K562 (cell line): ENCODE measurements around the gene PPAN. TPM values are rescaled to one million over a fixed set of nuclear protein-coding genes. Genes with fewer than 3 reads are reported as not detected.
A peak's percentile ranks its signal among the peaks of the same experiment; 100 is the strongest.

Experiments used
- CREBBP ChIP-seq: IDR thresholded peaks from one replicate; pipeline ENCODE4 v1.6.1; 2012; ENCODE audit warnings: low read depth, mild to moderate bottlenecking, control low read depth, inconsistent platforms, low read length
- ETS2 ChIP-seq: IDR thresholded peaks from 2 replicates; pipeline ENCODE4 v1.6.1; 2016; ENCODE audit warnings: borderline replicate concordance, missing genetic modification characterization, mild to moderate bottlenecking, moderate library complexity, missing compliant biosample characterization; ENCODE audit not compliant: poor library complexity, severe bottlenecking
- FOXM1 ChIP-seq, 2 experiments: fragments of 450-650 bp in 1 of 2; sonication (generic) in 1 of 2; formaldehyde crosslinking in 1 of 2; IDR thresholded peaks; 2 replicates each; pipeline versions ENCODE4 v1.6.1 to v1.9.0; 2017 to 2022; ENCODE audit warnings: low read depth in 2 of 2, mild to moderate bottlenecking in 2 of 2, missing genetic modification reagents in 1 of 2, moderate library complexity in 1 of 2
- IRF2 ChIP-seq: sonication (generic); formaldehyde crosslinking; IDR thresholded peaks from 2 replicates; pipeline ENCODE4 v1.8.1; 2022; ENCODE audit warnings: mild to moderate bottlenecking, missing genetic modification reagents
- NUFIP1 ChIP-seq: fragments of 450-650 bp; IDR thresholded peaks from 2 replicates; pipeline ENCODE4 v1.6.1; 2018; ENCODE audit not compliant: partially characterized antibody
- POLR2A ChIP-seq: fragments of 450-650 bp; conservative IDR thresholded peaks from 2 replicates; pipeline ENCODE4 v1.6.1; 2016
- polyA plus RNA-seq, 8 experiments: library from polyadenylated mRNA; depleted of rRNA in 4 of 8; stranded (reverse) in 5 of 8; unstranded in 3 of 8; fragments of >200 nt; fragmentation: Nextera tagmentation in 2 of 8; fragmentation: Illumina TruSeq in 1 of 8; extraction: Ambion mirVana in 2 of 8; extraction: Trizol in 1 of 8; gene quantifications; 2 replicates each; pipeline versions ENCODE4 v1.2.1 to v1.2.3, GENCODE V29; 2011 to 2014; ENCODE audit warnings: inconsistent platforms in 1 of 8, missing spikeins in 1 of 8
- total RNA-seq, 7 experiments: library from RNA; depleted of rRNA in 6 of 7; stranded (reverse); fragments of >200 nt in 6 of 7; fragmentation: Illumina TruSeq in 2 of 7; extraction: Trizol in 2 of 7; gene quantifications; 2 replicates each; pipeline versions ENCODE4 v1.2.1 to v1.2.3, GENCODE V29; 2011 to 2021; ENCODE audit warnings: low replicate concordance in 1 of 7
- TF ChIP-seq, protein P1 (sequence below): fragments of 450-650 bp; formaldehyde crosslinking; IDR thresholded peaks from 2 replicates; pipeline ENCODE4 v1.4.0; 2020; ENCODE audit warnings: mild to moderate bottlenecking, mixed read lengths
- TF ChIP-seq, protein P2 (sequence below): sonication (generic); formaldehyde crosslinking; IDR thresholded peaks from 2 replicates; pipeline ENCODE4 v1.8.1; 2023; ENCODE audit warnings: mild to moderate bottlenecking, missing genetic modification reagents
- TF ChIP-seq, protein P3 (sequence below): sonication (generic); formaldehyde crosslinking; IDR thresholded peaks from 2 replicates; pipeline ENCODE4 v1.9.0; 2022; ENCODE audit warnings: mild to moderate bottlenecking, missing genetic modification reagents
- TF ChIP-seq, protein P4 (sequence below): fragments of 250-450 bp; sonication (Bioruptor Pico); IDR thresholded peaks from 2 replicates; pipeline ENCODE4 v1.4.0; 2020
- TF ChIP-seq, protein P5 (sequence below): fragments of 450-650 bp; IDR thresholded peaks from 2 replicates; pipeline ENCODE4 v1.6.1; 2016
- TF ChIP-seq, protein P6 (sequence below): fragments of 250-450 bp; sonication (Bioruptor Pico); IDR thresholded peaks from 2 replicates; pipeline ENCODE4 v1.9.0; 2021; ENCODE audit warnings: mild to moderate bottlenecking, inconsistent platforms

PPAN gene
- total and polyA plus RNA-seq, 9 of the 15 experiments (the other 6 are each of a cell fraction or from before 2014, with no cell fraction given) = 2.2 to 129 (median 59.1) TPM

DNA sequence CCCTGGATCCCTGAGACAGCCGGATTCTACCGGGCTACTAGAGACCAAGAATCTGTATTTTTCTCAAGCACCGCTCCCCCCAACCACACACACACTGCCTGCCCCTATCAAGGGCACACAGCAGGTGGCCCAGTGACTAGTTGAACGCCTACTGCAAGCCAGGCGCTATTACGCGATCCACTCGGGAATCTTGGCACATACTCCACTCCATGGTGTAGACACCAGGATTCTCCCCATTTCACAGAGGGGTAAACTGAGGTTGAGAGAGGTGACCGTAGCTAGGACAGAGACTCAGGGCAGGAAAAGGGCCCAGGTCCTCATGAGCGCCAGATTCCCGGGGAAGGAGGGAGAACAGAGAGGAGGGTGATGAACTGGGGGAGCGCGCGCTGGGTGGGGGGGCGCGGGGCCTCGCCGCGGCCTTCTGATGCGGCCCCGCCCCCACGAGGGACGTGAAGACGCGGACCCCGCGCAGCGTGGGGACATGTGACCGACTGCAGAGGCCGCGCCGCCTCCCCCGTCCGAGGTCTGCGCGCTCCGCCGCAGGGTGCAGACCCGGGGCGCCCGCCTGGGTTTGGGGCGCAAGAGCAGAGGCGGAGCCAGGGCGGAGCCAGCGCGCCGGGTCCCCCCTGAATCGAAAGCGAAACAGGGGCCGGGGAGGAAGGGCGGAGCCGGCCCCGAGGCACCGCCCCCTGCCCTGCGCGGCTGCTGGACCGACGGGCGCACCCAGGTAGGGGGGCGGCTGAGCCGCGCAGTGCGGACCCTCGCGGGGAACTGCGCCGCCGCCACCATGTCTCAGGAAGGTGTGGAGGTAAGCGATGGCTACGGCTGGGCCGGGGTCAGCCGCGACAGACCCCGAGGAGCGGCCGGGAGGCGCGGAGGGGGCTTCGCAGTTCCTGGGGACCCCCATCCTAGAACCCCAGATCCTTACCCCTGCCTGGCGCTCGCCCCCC, 20.2 kb upstream of the PPAN start, which contains the start of gene SHFL (continued):
- TF ChIP-seq, protein P1, sequence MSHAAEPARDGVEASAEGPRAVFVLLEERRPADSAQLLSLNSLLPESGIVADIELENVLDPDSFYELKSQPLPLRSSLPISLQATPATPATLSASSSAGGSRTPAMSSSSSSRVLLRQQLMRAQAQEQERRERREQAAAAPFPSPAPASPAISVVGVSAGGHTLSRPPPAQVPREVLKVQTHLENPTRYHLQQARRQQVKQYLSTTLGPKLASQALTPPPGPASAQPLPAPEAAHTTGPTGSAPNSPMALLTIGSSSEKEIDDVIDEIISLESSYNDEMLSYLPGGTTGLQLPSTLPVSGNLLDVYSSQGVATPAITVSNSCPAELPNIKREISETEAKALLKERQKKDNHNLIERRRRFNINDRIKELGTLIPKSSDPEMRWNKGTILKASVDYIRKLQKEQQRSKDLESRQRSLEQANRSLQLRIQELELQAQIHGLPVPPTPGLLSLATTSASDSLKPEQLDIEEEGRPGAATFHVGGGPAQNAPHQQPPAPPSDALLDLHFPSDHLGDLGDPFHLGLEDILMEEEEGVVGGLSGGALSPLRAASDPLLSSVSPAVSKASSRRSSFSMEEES (CRISPR knock-in tag) = peak; percentile 20; the same call in 1 of the 2 replicates
- TF ChIP-seq, protein P2, sequence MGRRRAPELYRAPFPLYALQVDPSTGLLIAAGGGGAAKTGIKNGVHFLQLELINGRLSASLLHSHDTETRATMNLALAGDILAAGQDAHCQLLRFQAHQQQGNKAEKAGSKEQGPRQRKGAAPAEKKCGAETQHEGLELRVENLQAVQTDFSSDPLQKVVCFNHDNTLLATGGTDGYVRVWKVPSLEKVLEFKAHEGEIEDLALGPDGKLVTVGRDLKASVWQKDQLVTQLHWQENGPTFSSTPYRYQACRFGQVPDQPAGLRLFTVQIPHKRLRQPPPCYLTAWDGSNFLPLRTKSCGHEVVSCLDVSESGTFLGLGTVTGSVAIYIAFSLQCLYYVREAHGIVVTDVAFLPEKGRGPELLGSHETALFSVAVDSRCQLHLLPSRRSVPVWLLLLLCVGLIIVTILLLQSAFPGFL (CRISPR knock-in tag) = no peak
- peak; percentile 100 for TF ChIP-seq IRF2 (CRISPR knock-in tag)
- no peak for TF ChIP-seq CREBBP
- TF ChIP-seq, protein P3, sequence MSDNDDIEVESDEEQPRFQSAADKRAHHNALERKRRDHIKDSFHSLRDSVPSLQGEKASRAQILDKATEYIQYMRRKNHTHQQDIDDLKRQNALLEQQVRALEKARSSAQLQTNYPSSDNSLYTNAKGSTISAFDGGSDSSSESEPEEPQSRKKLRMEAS (CRISPR knock-in tag) = no peak; the same call in none of the 2 replicates
- TF ChIP-seq FOXM1 (IDR thresholded peaks at IDR 0.05; ENCODE audit: low read depth) = 0 out of 2 replicates have a peak, but pooled peaks have one; percentile 35
- TF ChIP-seq FOXM1 (CRISPR knock-in tag; IDR thresholded peaks at IDR 0.05; ENCODE audit: low read depth) = no peak
- TF ChIP-seq, protein P4, sequence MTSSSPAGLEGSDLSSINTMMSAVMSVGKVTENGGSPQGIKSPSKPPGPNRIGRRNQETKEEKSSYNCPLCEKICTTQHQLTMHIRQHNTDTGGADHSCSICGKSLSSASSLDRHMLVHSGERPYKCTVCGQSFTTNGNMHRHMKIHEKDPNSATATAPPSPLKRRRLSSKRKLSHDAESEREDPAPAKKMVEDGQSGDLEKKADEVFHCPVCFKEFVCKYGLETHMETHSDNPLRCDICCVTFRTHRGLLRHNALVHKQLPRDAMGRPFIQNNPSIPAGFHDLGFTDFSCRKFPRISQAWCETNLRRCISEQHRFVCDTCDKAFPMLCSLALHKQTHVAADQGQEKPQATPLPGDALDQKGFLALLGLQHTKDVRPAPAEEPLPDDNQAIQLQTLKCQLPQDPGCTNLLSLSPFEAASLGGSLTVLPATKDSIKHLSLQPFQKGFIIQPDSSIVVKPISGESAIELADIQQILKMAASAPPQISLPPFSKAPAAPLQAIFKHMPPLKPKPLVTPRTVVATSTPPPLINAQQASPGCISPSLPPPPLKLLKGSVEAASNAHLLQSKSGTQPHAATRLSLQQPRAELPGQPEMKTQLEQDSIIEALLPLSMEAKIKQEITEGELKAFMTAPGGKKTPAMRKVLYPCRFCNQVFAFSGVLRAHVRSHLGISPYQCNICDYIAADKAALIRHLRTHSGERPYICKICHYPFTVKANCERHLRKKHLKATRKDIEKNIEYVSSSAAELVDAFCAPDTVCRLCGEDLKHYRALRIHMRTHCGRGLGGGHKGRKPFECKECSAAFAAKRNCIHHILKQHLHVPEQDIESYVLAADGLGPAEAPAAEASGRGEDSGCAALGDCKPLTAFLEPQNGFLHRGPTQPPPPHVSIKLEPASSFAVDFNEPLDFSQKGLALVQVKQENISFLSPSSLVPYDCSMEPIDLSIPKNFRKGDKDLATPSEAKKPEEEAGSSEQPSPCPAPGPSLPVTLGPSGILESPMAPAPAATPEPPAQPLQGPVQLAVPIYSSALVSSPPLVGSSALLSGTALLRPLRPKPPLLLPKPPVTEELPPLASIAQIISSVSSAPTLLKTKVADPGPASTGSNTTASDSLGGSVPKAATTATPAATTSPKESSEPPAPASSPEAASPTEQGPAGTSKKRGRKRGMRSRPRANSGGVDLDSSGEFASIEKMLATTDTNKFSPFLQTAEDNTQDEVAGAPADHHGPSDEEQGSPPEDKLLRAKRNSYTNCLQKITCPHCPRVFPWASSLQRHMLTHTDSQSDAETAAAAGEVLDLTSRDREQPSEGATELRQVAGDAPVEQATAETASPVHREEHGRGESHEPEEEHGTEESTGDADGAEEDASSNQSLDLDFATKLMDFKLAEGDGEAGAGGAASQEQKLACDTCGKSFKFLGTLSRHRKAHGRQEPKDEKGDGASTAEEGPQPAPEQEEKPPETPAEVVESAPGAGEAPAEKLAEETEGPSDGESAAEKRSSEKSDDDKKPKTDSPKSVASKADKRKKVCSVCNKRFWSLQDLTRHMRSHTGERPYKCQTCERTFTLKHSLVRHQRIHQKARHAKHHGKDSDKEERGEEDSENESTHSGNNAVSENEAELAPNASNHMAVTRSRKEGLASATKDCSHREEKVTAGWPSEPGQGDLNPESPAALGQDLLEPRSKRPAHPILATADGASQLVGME (CRISPR knock-in tag) = 0 out of 2 replicates have a peak, but pooled peaks have one; percentile 1
- TF ChIP-seq POLR2A = peak; percentile 38; the same call in 1 of the 2 replicates
- TF ChIP-seq, protein P5, sequence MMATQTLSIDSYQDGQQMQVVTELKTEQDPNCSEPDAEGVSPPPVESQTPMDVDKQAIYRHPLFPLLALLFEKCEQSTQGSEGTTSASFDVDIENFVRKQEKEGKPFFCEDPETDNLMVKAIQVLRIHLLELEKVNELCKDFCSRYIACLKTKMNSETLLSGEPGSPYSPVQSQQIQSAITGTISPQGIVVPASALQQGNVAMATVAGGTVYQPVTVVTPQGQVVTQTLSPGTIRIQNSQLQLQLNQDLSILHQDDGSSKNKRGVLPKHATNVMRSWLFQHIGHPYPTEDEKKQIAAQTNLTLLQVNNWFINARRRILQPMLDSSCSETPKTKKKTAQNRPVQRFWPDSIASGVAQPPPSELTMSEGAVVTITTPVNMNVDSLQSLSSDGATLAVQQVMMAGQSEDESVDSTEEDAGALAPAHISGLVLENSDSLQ = no peak
- no peak for TF ChIP-seq NUFIP1
- TF ChIP-seq, protein P6, sequence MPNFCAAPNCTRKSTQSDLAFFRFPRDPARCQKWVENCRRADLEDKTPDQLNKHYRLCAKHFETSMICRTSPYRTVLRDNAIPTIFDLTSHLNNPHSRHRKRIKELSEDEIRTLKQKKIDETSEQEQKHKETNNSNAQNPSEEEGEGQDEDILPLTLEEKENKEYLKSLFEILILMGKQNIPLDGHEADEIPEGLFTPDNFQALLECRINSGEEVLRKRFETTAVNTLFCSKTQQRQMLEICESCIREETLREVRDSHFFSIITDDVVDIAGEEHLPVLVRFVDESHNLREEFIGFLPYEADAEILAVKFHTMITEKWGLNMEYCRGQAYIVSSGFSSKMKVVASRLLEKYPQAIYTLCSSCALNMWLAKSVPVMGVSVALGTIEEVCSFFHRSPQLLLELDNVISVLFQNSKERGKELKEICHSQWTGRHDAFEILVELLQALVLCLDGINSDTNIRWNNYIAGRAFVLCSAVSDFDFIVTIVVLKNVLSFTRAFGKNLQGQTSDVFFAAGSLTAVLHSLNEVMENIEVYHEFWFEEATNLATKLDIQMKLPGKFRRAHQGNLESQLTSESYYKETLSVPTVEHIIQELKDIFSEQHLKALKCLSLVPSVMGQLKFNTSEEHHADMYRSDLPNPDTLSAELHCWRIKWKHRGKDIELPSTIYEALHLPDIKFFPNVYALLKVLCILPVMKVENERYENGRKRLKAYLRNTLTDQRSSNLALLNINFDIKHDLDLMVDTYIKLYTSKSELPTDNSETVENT (CRISPR knock-in tag) = no peak
- TF ChIP-seq ETS2 (tag) = no peak
